ENCODE measurements around the gene BORCS6. TPM values are rescaled to one million over a fixed set of nuclear protein-coding genes. Genes with fewer than 3 reads are reported as not detected.

The BORCS6 gene
- total RNA-seq, 1 experiment from 2014 or later: 7.3 TPM

DNA sequence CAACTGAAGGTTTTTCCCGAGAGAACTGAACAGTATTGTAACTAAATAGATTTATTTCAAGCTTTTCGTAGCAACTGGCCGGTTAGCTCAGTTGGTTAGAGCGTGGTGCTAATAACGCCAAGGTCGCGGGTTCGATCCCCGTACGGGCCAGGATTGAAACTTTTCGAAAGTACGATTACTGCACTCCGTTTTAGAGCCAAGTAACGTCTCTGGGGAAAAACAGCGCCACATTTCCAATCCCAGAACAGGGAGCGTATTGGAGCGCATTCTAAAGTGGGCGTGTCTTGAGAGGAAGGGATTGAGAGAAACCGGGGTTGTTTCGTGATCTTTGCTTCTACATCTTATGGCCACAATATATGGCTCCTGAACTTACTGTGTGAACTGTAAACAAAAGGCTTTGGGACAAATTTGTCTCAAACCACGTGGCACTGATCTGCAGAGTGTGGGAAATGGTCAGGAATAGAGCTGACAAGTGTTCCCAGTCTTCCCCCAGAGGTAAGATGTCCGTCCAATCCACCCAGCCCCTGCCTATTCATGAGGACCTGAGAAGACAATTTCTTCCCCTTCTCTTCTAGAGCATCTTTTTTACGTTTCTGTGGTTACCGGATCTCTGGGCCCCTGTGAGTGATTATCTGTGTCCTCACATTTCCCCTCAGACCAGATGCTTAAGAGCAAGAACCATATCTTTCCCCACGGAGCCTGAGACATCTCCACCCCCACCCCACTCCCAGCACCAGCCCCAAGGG is 2.3 kb downstream of the BORCS6 start:
- intact Hi-C loops (cut with micrococcal nuclease): loop anchor here (1.0 to 2.0 kb wide), 3 partner anchors 34 to 68 kb away; partner anchors contain the start of genes CTC1 and PFAS
- no peaks in the 10 kb centered on the region for H3K9me3 ChIP-seq (ENCODE audit: low read length)
- H4K20me1 ChIP-seq (ENCODE audit: low read length): no peaks in the 10 kb centered on the region
- ATAC-seq (peak; percentile 44), DNase-seq (peak; percentile 98)
- BruUV-seq (replicated peaks): TSS peak; percentile 100
- no peaks in the 10 kb centered on the region for H3K27me3 ChIP-seq (ENCODE audit: low read length)
- H3K4me1 ChIP-seq (ENCODE audit: insufficient read depth, low read length): peaks cover 19% of the 10 kb centered on the region
- H3K79me2 ChIP-seq (ENCODE audit: low read length): peaks cover 16% of the 10 kb centered on the region
- H3K4me2 ChIP-seq (ENCODE audit: low read length): peak overlapping the region; percentile 99
- H3K27ac ChIP-seq (ENCODE audit: low read length): peak overlapping the region; percentile 80
- no peaks in the 10 kb centered on the region for H3F3A ChIP-seq (ENCODE audit: low read length, unreplicated experiment)
- no peaks in the 10 kb centered on the region for H3K9me2 ChIP-seq (replicated peaks; ENCODE audit: low read length)
- no peaks in the 10 kb centered on the region for H3K36me3 ChIP-seq (ENCODE audit: low read depth, low read length)
- peak overlapping the region; percentile 88 for H3K4me3 ChIP-seq (ENCODE audit: low read length)
- H2AFZ ChIP-seq (ENCODE audit: low read length): 0 out of 2 replicates have a peak overlapping the region, but pooled peaks have one; percentile 77
- POLR2A ChIA-PET (ENCODE audit: unreplicated experiment): interaction anchor here (0.6 kb wide), 3 partner anchors 12 to 304 kb away, joined by 3 to 4 read pairs (median 4); no protein-coding TSS in a partner anchor
- no peak for TF ChIP-seq EZH2 (IDR thresholded peaks at IDR 0.05; ENCODE audit: low read length, unreplicated experiment)
- TF ChIP-seq CTCF (conservative IDR thresholded peaks at IDR 0.05; ENCODE audit: low read depth, low read length): no peak
- TF ChIP-seq EZH2phosphoT487 (IDR thresholded peaks at IDR 0.05; ENCODE audit: borderline replicate concordance, low read length): no peak
- H3K9ac ChIP-seq (ENCODE audit: low read length): peak overlapping the region; percentile 68
- CTCF ChIA-PET: interaction anchor here (0.5 to 0.7 kb wide), 2 partner anchors 11 to 13 kb away, joined by 3 to 4 read pairs; no protein-coding TSS in a partner anchor

DNA sequence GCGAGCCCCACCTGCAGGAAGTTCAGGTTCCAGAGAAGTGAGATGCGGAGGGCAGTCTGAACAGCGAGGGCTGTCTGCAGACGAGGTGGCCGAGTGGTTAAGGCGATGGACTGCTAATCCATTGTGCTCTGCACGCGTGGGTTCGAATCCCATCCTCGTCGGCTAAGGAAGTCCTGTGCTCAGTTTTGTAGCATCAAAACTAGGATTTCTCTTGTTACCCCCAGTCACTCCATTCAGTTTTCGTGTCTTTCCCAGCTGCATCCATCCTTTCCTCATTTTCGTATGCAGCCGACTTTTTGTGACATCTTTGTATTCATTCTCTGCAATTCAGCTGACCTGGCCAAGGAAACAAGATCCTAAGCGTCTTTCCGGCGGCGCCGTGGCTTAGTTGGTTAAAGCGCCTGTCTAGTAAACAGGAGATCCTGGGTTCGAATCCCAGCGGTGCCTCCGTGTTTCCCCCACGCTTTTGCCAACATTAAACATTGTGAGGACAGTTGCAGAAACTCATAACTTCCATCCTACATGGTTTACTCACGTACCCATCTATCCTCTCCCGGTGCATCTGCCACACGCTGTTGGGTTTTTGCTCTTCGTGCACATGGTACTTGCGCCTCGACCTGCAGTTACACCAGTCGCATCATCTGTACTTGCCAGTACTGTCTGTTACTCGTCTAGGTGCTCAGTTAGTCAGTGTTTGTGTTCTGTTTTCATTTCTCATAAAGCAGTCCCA is 3.0 kb downstream of the BORCS6 start:
- CTCF ChIA-PET: no interaction called here
- no peaks in the 10 kb centered on the region for H4K20me1 ChIP-seq (ENCODE audit: low read length)
- H3K36me3 ChIP-seq (ENCODE audit: low read depth, low read length): no peaks in the 10 kb centered on the region
- intact Hi-C loops (cut with micrococcal nuclease): loop anchor here (1.0 to 2.0 kb wide), 3 partner anchors 34 to 68 kb away; partner anchors contain the start of genes CTC1 and PFAS
- H3K4me3 ChIP-seq (ENCODE audit: low read length): peak overlapping the region; percentile 88
- no peaks in the 10 kb centered on the region for H3K9me2 ChIP-seq (replicated peaks; ENCODE audit: low read length)
- POLR2A ChIA-PET (ENCODE audit: unreplicated experiment): interaction anchor here (0.6 kb wide), 2 partner anchors 35 to 305 kb away, joined by 3 to 4 read pairs; no protein-coding TSS in a partner anchor
- no peaks in the 10 kb centered on the region for H3F3A ChIP-seq (ENCODE audit: low read length, unreplicated experiment)
- H3K9ac ChIP-seq (ENCODE audit: low read length): peak overlapping the region; percentile 63
- peaks cover 19% of the 10 kb centered on the region for H3K4me1 ChIP-seq (ENCODE audit: insufficient read depth, low read length)
- TF ChIP-seq CTCF (conservative IDR thresholded peaks at IDR 0.05; ENCODE audit: low read depth, low read length) (peak; percentile 34; the same call in 1 of the 2 replicates), EZH2phosphoT487 (IDR thresholded peaks at IDR 0.05; ENCODE audit: borderline replicate concordance, low read length) (no peak), EZH2 (IDR thresholded peaks at IDR 0.05; ENCODE audit: low read length, unreplicated experiment) (no peak)
- ATAC-seq (peak; percentile 30), DNase-seq (peak; percentile 95)
- peak overlapping the region; percentile 99 for H3K4me2 ChIP-seq (ENCODE audit: low read length)
- peak overlapping the region; percentile 92 for H2AFZ ChIP-seq (ENCODE audit: low read length)
- H3K9me3 ChIP-seq (ENCODE audit: low read length): no peaks in the 10 kb centered on the region
- peaks cover 16% of the 10 kb centered on the region for H3K79me2 ChIP-seq (ENCODE audit: low read length)
- H3K27me3 ChIP-seq (ENCODE audit: low read length): no peaks in the 10 kb centered on the region
- BruUV-seq (replicated peaks): no TSS peak
- H3K27ac ChIP-seq (ENCODE audit: low read length): peak overlapping the region; percentile 80

All from PC-3 (cell line).